AG09319 (cell line): ENCODE measurements around the gene ST7.
"Not testable (repeated sequence)": the region's sequence is repeated elsewhere in the genome, so short reads cannot be mapped to it uniquely, and the experiment has no call there.

Experiments
- DNase-seq: peaks from one replicate; pipeline ENCODE4 v3.0.0-alpha.2; 2010; ENCODE audit warnings: low read depth; ENCODE audit errors: extremely low read depth
- CTCF ChIP-seq: IDR thresholded peaks from 2 replicates; pipeline ENCODE4 v1.5.1; 2011; ENCODE audit warnings: low read depth, mild to moderate bottlenecking, inconsistent platforms, low read length, moderate library complexity

ST7 gene

GRCh38 chr7:117024811-117025210 is 71.5 kb downstream of the ST7 start:
- no peak for DNase-seq

DNA sequence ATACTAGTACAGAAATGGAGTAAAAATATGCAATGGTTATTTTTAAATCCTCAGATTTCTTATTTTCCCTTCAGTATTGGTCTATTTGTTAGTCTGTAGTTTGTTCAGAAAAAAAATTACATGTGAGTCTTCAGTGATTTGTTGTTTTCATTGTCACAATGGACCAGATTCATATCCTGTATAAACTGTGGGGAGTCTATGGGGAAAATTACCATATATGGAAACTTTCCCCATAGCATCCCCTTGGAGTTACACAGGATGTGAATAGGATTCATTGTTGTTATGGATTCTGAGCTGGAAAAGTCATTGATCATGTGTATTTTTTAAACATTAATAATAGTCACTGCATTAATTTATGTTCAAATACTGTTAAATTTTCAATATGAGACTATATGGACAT is 72.6 kb downstream of the ST7 start:
- no peak for DNase-seq
- TF ChIP-seq CTCF, result no peak

More at GRCh38 chr7:117024811-117025210, 71.5 kb downstream of the ST7 start:
- no peak for TF ChIP-seq CTCF

- DNase-seq, result not testable (repeated sequence)
Measured at GRCh38 chr7:117030346-117030745, 77.0 kb downstream of the ST7 start.

DNA sequence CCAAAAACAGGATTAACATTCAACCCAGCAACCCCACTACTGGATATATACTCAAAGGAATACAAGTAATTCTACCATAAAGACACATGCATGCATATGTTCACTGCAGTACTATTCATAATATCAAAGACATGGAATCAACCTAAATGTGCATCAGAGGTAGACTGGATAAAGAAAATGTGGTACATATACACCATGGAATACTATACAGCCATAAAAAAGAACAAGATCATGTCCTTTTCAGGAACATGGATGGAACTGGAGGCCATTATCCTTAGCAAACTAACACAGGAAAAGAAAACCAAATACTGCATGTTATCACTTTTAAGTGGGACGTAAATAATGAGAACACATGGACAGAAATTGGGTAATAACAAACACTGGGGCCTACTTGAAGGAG is 77.5 kb downstream of the ST7 start:
- DNase-seq, result not testable (repeated sequence)

DNA sequence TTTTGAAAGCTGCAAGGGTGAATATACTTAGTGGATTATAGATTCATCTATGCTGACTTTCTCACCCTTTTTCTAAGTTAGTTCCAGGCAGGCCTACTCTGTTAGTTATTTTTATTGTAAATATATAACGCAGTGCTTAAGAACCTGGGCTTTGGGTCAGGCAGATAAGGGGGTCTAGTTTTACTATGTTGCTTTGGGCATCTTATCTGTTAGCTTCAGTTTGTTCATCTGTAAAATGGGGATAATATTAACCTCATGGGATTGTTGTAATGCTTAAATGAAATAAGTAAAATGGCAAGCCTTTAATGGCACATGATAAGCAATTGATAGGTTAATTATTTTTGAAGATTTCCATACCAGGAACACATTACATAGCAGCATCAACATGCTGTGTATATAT is 79.5 kb downstream of the ST7 start:
- DNase-seq, result no peak
- TF ChIP-seq CTCF, result no peak

DNA sequence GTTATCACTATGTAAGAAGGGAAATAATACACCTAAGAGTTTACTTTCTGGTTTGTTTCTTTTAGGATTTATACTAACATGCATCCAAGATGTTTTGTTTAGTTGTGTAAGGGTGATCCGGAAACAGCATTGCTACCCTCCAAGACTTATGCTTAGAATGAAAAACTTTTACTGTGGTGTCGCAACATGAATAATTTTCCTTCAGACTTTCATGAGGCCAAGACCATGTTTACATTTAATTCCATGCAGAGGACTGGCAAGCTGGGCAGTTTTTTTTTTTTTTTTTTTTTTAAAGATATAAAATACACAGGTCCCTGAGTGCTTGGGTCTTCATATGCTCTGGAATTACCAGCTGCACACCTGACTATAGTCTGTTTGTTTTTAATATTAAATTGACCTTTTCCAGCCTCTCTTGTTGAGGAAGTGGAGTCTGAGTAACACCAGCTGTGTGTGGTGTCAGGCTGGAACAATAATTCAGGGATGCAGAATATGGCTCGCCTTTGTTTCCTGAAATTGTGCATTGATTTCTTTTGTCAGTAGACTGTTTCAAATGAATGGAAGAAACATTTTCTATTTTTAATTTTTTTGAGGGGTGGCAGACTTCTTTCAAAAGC is 81.7 kb downstream of the ST7 start:
- DNase-seq, result peak; percentile 36
- TF ChIP-seq CTCF, result no peak

DNA sequence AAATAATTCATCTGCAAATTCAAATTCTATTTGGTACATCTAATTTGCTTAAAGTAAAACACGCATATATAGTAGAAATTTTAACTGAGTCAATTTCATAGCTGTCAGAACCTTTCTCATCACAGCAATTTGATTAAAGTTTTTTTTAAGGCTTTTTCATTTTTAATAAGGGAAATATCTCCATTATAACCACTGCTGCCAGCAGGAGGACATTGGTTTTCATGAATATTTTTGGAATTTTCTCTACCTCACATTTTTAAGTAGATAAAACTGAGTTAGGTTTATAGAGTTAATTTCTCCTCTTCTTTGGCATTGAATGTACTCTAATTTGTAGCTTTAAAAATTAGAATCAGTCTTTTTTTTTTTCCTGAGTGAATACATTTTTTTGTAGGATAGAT is 82.2 kb downstream of the ST7 start:
- no peak for DNase-seq
- TF ChIP-seq CTCF, result no peak

- no peak for TF ChIP-seq CTCF
- no peak for DNase-seq
Measured at GRCh38 chr7:117036053-117036669, 82.9 kb downstream of the ST7 start.
